Nephron (organoid): Measurements from ENCODE around the gene KRT80.
A peak's percentile ranks its signal among the peaks of the same experiment; 100 is the strongest.

Experiments
- H3K27ac Mint-ChIP-seq, 3 experiments: 2 replicates each; pipeline ENCODE4 v1.8.0; 2020; ENCODE audit warnings: mixed read lengths in 3 of 3, mild to moderate bottlenecking in 2 of 3, moderate library complexity in 1 of 3
- H3K27me3 Mint-ChIP-seq: 2 replicates; pipeline ENCODE4 v1.8.0; 2021; ENCODE audit warnings: low read depth, mild to moderate bottlenecking, moderate library complexity, mixed read lengths
- H3K36me3 Mint-ChIP-seq: 2 replicates; pipeline ENCODE4 v1.8.0; 2020; ENCODE audit warnings: low read depth, mixed read lengths
- H3K4me1 Mint-ChIP-seq: 2 replicates; pipeline ENCODE4 v1.8.0; 2020; ENCODE audit warnings: mixed read lengths
- H3K4me3 Mint-ChIP-seq, 3 experiments: 2 replicates each; pipeline ENCODE4 v1.8.0; 2020; ENCODE audit warnings: mild to moderate bottlenecking in 3 of 3, mixed read lengths in 3 of 3, moderate library complexity in 2 of 3
- H3K9me3 Mint-ChIP-seq: 2 replicates; pipeline ENCODE4 v1.8.0; 2020; ENCODE audit warnings: mixed read lengths
- TF ChIP-seq, protein P1 (sequence below), 3 experiments: fragments of 200-600 bp; sonication (generic); IDR thresholded peaks; one replicate each; pipeline ENCODE4 v1.5.0; 2021; ENCODE audit warnings: antibody characterized with exemption in 3 of 3; ENCODE audit not compliant: unreplicated experiment in 3 of 3

The KRT80 gene

DNA sequence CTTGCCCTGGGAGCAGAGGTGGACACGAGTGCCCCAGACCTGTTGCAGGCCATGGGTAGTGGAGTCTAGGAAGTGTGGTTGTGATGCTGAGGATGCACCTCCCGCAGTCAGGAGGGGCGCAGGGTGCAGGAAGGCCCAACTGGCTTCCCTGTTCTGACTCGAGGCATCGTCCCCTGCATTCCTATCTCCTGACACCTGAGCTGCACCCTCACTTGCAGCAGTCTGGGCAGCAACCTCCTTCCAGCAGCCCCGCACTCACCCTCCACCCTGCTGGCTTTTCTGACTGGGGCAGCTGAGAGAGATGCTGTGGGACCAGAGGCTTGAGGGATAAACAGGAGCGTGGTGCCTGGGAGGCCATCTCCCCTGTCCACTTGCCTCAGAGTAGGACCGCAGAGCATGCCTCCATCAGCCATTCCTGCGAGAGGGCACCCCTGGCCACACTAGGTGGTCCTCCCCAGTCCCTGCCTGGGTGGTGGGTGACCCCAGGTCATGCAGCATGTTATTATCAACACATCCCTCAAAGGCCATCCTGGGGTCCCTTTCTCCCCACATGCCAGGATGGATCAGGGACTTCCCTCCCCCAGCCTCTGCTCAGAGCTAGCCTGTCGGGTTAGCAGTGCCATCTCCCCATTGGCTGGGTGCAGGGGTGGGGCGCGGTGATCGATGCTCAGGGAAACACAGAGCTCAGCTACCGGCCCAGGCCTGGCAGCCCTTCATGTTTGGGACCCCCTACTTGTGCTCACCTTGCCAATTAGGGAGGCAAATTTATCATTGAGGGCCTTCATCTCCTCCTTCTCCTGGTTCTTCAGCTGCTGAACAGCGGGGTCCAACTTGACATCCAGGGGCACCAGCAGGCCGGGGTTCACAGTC, 719 bp downstream of the KRT80 start:
- Mint-ChIP-seq H3K27me3 (peaks cover 5% of the 10 kb centered on the region), H3K4me1 (peaks cover 49% of the 10 kb centered on the region), H3K36me3 (no peaks in the 10 kb centered on the region), H3K4me3 (no peak overlapping the region), H3K9me3 (no peaks in the 10 kb centered on the region), H3K27ac (peak overlapping the region; percentile 35 to 72 (median 60))
- TF ChIP-seq, protein P1, sequence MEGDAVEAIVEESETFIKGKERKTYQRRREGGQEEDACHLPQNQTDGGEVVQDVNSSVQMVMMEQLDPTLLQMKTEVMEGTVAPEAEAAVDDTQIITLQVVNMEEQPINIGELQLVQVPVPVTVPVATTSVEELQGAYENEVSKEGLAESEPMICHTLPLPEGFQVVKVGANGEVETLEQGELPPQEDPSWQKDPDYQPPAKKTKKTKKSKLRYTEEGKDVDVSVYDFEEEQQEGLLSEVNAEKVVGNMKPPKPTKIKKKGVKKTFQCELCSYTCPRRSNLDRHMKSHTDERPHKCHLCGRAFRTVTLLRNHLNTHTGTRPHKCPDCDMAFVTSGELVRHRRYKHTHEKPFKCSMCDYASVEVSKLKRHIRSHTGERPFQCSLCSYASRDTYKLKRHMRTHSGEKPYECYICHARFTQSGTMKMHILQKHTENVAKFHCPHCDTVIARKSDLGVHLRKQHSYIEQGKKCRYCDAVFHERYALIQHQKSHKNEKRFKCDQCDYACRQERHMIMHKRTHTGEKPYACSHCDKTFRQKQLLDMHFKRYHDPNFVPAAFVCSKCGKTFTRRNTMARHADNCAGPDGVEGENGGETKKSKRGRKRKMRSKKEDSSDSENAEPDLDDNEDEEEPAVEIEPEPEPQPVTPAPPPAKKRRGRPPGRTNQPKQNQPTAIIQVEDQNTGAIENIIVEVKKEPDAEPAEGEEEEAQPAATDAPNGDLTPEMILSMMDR (IDR thresholded peaks at IDR 0.05; ENCODE audit: unreplicated experiment in 3 of 3) = no peak

DNA sequence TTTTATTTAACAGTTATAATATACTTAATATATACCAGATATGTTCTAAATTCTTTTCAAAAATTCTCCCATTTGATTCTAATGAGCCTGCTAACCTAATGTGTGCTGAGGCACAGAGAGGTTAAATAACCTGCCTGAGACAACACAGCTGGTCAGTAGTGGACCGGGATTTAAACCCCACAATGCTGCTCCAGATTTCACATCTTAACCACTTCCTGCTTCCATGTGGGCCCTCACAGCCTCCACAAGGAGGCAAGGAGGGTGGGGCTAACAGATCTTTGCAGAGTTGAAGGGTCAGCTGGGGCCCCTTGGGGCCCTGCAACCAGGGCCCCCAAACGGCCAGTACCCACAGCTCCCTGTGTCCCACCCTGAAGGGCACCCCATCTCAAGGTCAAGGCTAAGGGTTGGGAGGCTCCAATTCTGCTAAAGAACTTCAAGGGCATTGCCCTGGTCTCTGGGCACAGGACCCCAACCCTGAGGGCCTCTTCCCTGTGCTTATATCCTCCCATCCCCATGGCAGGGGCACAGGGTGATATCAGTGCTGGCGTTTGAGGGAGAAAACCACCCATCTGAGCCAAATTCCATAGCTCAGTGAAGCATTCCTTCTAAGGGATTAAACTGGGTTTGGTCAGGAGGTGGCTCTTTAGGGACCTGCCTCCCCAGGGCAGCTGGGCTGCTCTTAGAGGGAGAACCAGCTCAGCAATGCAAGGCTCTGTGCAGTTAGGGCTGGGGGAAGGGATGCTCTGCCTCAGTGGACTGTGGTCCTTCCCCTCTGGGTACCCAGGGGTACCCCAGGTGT, 2.2 kb downstream of the KRT80 start:
- Mint-ChIP-seq H3K36me3 (no peaks in the 10 kb centered on the region), H3K27me3 (peaks cover 13% of the 10 kb centered on the region), H3K9me3 (no peaks in the 10 kb centered on the region), H3K4me1 (peaks cover 47% of the 10 kb centered on the region), H3K27ac (peak overlapping the region in 2 of 3 experiments; percentile 56 to 60), H3K4me3 (no peak overlapping the region)
- TF ChIP-seq, protein P1 (IDR thresholded peaks at IDR 0.05; ENCODE audit: unreplicated experiment in 3 of 3) = no peak

DNA sequence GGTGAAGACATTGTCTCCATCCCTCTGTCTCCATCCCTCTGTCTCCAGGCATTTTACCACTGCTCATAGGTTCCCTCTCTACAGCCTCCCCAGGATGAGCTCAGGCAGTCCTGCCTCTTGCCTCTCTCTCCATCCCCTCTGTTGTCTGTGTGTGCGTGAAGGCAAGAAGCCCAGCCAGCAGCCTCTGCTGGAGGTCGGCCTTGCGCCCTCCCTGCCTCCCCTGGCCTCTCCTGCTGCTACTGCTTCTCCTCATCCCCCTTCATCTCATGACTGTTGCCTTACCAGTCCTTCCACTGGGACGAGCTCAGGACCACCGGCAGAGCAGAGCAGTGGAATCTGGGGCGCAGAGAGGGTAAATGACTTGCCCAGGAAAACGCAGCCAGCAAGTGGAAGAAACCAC, 3.2 kb downstream of the KRT80 start:
- TF ChIP-seq, protein P1 (IDR thresholded peaks at IDR 0.05; ENCODE audit: unreplicated experiment in 3 of 3) = no peak
- H3K9me3 Mint-ChIP-seq = no peaks in the 10 kb centered on the region
- no peaks in the 10 kb centered on the region for H3K36me3 Mint-ChIP-seq
- no peak overlapping the region for H3K4me3 Mint-ChIP-seq
- H3K27ac Mint-ChIP-seq = peak overlapping the region in 1 of 3 experiments; percentile 60
- H3K4me1 Mint-ChIP-seq = peaks cover 43% of the 10 kb centered on the region
- peaks cover 13% of the 10 kb centered on the region for H3K27me3 Mint-ChIP-seq

DNA sequence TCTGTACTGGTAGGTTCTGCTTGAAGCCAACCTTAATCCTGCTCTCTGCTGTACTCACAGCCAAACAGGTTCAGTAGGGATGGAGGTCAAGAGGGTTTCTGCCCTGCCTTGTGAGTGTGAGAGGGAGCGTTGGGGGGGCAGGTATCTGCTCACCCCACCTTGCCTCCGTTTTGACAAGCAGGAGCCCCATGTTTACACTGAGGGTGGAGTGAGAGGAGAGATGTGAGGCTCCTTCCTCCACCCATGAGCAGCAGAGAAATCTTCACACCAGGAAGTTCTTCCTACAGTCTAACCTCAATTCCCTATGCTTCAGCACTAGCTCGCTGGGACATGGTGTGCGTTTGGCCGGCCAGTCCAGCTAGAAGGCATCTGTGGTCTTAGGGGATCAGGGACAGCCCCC, 4.2 kb downstream of the KRT80 start:
- H3K27me3 Mint-ChIP-seq = peaks cover 15% of the 10 kb centered on the region
- TF ChIP-seq, protein P1 (IDR thresholded peaks at IDR 0.05; ENCODE audit: unreplicated experiment in 3 of 3) = no peak
- no peaks in the 10 kb centered on the region for H3K36me3 Mint-ChIP-seq
- H3K4me1 Mint-ChIP-seq = peaks cover 43% of the 10 kb centered on the region
- no peak overlapping the region for H3K4me3 Mint-ChIP-seq
- peak overlapping the region in 1 of 3 experiments; percentile 18 for H3K27ac Mint-ChIP-seq
- H3K9me3 Mint-ChIP-seq = no peaks in the 10 kb centered on the region

DNA sequence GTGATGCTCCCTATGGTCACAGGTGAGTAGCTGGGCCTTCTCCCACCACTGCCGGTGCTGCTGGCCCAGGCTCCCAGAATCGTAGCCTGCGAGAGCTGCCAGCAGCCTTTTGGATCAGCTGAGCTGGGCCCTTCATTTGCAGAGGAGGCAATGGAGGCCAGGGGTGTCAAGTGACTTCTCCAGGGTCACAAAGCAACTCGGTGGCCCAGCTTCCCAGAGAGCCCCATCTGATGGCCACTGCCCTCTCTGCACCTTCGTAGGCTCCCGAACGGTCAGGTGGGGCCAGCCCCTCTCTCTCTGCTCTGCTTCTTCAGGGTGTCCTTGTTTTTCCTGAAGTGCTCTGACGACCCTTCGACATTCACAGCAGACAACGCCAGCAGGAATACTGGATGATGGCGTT, 4.6 kb downstream of the KRT80 start:
- H3K36me3 Mint-ChIP-seq = no peaks in the 10 kb centered on the region
- H3K4me1 Mint-ChIP-seq = peaks cover 41% of the 10 kb centered on the region
- no peaks in the 10 kb centered on the region for H3K9me3 Mint-ChIP-seq

More for the DNA sequence above, 4.6 kb downstream of the KRT80 start:
- H3K27me3 Mint-ChIP-seq = peaks cover 14% of the 10 kb centered on the region
- TF ChIP-seq, protein P1 (IDR thresholded peaks at IDR 0.05; ENCODE audit: unreplicated experiment in 3 of 3) = no peak
- no peak overlapping the region for H3K4me3 Mint-ChIP-seq
- peak overlapping the region in 1 of 3 experiments; percentile 18 for H3K27ac Mint-ChIP-seq
